HG03354 (cell line): ENCODE data around the gene OTOG.

Experiments used
- ATAC-seq: cut with Tn5 transposase; IDR thresholded peaks from one replicate; pipeline ENCODE4 v1.9.1; 2021; ENCODE audit warnings: mild to moderate bottlenecking; ENCODE audit not compliant: unreplicated experiment, poor library complexity, severe bottlenecking

The OTOG gene

DNA sequence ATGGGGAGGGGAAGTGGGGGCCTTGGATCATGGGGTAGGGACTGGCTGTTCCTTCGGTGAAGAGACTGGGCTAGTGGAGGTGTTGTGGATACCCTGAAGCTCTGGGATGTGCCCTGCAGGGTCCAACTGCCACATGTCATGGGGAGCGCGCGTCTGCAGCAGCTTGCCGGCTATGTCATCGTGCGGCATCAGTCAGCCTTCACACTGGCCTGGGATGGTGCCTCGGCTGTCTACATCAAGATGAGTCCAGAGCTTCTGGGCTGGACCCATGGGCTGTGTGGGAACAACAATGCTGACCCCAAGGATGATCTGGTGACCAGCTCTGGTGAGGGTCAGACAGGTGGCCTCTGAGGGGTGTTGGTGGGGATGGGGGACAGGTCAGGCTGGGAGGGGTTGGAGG is 9.9 kb downstream of the OTOG start:
- ATAC-seq, result no peak

DNA sequence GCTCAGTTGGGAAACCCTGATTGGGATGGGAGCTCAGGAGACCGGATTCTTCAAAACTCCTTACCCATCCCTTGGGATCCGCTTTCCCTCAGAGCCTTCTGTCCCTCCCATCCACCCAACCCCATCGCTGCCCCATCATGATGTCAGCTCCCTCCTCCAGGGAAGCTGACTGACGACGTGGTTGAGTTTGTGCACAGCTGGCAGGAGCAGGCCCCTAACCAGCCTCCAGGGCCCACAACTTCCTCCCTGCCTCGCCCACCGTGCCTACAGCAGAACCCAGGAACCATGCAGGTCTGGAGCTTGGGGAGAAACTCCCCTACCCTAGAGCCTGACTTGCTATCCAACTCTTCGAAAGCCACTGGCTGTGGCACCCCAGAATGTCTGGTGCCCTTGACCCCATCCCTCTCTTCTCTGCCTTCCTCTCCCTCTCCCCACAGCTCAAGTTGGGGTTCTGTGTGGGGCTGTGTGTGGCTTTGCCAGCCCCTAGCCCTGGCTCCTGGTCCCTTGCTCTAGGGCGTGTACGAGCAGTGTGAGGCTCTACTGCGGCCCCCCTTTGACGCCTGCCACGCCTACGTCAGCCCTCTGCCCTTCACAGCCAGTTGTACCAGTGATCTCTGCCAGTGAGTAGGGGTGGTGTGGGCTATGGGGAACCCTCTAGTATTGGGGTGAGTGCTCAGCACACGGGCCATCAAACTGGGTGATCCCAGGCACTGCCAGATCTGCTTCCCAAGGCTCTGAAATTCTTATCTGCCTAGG is 11.1 kb downstream of the OTOG start:
- ATAC-seq, result no peak

DNA sequence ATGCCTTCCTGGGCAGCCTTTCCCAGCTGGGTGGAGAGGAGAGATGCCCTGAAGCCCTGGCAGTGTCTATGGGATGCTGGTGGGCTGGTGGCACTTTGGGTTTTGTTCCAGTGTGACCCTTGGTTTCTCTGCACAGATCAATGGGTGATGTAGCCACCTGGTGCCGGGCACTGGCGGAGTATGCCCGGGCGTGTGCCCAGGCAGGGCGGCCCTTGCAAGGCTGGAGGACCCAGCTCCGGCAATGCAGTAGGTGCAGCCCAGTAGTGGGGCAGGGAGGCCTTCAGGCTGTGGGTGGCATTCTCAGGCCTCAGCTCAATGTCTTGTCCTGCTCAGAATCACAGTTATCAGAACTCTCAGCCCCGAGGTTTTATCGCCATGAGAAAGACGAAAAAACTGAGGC is 11.9 kb downstream of the OTOG start:
- no peak for ATAC-seq

DNA sequence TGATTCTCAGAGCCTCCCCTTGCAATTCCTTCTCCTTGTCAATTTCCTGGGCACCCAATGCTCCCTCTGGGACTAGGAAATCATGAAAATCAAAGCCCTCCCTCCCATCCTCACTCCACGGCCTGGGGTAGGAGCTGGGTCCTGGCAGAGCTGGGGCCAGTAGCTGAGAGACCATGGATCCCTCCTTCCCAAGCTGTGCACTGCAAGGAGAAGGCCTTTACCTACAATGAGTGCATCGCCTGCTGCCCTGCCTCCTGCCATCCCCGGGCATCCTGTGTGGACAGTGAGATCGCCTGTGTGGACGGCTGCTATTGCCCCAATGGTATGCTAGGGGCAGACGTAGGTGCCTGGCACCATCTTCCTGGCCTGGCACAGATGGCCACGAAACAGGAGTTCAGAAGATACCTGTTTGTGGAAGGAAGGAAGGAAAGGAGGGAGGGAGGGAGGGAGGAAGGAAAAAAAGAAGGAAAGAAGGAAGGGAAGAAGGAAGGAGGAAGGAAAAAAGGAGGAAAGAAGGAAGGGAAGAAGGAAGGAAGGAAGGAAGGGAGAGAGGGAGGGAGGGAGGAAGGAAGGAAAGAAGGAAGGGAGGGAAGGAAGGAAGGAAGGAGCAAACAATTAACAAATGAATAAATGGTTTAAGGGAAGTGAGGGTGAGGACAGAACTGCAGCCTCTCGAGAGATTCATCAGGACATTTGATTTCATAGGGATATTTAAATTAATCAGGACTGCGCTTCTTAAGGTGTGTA is 12.5 kb downstream of the OTOG start:
- no peak for ATAC-seq

DNA sequence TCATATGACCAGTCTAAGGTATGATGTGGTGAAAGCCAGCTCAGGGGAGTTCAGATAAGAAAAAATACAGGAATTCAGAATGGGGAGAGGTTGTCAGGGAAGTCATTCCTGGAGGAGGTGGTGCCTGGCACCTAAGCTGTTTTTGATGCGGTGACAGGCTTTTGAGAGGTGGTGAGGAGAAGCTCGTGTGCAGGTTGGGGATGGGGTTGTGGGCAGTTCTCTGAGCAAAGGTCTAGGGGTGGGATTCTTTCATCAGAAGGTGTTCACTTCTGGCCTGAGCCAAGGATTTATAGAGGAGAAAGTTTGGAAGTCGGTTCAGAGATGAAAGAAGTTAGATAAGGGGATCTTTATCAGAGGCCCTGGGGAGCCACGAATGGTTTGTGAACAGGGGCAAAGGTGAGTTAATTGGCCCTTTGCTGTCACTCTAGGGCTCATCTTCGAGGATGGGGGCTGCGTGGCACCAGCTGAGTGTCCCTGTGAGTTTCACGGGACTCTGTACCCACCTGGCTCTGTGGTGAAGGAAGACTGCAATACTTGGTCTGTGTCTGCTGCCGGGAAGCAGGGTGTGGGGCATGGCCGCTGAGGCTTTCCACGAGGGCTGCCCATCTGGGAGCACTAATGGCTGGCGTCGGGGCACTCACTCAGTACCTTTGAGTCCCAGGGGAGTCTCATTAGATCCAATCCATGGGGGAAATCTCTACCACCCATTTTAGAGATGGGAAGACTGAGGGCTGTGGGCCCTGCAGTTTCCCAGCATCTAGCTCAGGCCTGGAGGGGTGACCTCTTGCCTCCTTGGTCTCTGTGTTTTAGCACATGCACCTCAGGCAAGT is 13.4 kb downstream of the OTOG start:
- ATAC-seq, result no peak

DNA sequence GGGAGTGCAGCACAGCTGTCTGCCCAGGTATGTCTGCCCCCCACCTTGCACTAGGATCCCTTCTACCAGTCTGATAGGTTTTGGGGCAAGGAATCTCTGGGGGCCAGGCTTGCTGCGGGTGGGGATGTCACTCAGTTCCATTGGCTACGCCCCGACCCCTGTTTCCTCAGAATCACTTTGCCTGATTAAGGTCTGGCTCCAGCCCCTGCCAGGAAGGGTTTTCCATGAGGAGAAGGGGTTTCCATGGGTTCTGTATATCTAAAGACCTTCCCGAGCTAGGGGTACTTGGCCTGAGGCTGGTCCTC is 14.0 kb downstream of the OTOG start:
- ATAC-seq, result no peak

DNA sequence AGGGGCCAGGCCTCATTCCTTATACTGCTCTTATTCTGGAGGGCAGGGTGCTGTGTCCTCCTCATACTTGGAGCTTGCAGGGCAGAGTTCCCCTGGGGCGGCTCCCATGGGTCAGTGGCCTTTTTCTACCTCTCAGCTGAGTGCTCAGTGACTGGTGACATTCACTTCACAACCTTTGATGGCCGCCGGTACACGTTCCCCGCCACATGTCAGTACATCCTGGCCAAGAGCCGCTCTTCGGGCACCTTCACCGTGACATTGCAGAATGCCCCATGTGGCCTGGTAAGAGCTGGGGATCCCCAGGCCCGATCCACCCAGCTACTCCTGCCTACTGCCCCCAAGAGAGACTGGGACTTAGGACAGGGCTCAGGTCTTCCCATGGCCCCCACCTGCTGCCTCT is 14.5 kb downstream of the OTOG start:
- no peak for ATAC-seq

DNA sequence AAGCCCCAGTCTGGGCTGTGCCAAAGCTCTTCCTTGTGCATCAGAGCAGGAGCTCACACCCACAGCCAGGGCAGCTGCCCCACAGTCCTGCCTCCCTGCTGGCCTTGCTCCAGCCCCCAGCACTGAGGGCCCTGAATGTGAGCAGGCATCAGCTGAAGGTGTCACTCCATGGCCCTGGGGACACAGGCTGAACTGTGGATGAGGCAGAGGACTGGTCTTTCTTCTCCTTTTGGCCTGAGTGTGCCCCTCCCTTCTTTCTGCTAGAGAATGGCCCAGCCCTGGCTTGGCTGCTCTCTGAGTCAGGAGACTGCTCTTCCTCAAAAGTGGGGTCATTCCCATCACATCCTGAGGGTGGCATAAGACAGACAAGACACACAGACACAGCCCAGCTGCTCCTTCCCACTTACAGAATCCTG is 16.2 kb downstream of the OTOG start:
- no peak for ATAC-seq

DNA sequence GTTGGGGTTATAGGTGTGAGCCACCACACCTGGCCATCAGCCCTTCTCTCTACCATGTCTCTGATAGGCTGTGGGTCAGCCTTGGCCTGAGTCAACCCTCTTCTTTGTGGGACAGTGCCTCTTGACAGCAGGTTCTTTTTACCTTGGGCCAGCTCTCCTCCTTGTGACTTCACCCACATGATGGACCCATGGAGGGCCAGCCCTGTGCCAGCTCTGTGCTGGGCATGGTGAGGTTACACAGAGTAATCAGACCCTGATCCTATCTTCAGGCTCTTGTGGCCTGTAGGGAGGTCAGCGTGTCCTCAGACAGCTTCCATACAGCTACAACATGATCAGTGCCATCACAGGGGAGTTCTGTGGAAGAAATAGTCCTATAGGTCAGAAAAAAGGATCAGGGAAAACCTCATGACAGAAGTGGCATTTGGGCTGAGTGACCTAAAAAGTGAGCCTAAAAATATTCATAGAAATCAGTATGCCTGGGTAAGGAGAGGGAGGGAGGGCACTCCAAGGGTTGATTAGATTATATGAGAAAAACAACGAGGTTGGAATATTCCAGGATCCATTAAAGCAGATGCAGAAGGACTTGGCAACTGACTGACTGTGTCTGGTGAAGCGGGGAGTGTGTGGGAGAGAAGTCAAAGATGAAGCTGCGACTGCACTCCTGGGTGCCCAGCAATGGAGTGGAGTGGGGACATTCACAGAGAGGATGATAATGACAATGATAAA is 17.1 kb downstream of the OTOG start:
- ATAC-seq, result no peak

DNA sequence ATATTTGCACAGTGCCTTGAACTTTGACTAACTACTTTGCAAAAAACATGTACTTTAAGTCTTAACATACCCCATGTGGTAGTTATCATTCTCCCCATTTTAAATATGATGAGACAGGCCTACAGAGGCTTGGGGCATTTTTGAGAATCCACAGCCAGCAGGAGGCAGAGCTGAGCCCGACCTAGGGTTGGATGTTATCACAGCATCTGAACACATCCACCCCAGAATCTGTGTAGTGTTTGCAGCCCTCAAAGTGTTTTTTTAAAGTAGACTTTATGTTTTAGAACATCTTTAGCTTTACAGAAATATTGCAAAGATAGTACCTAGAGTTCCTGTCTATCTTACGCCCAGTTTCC is 17.6 kb downstream of the OTOG start:
- no peak for ATAC-seq

DNA sequence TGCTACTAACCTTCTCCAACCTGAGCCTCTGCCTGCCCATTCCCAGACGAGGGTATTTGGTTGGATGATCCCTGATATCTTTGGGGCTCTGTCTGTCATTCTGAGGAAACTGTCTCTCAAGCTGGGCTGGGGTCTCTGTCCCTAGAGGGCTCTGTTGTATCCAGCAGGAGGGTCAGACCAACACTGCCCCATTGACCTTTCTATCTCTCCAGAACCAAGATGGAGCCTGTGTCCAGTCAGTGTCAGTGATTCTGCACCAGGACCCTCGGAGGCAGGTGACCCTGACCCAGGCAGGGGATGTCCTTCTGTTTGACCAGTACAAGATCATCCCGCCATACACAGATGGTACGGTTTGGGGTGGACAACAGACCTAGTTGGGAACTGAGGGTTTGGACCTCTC is 21.9 kb downstream of the OTOG start:
- no peak for ATAC-seq

DNA sequence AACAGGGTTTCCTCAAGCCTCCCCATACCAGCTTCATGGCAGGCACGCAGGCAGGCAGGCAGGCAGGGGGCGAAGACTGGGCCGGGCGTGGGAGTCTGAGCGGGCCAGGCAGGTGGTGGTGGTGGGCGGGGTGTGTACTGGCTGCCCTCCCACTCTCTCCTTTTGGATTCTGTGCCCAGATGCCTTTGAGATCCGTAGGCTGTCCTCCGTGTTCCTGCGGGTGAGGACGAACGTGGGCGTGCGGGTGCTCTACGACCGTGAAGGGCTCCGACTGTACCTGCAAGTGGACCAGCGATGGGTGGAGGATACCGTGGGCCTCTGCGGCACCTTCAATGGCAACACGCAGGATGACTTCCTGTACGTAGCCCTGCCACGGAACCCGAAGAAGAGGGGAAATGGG is 23.0 kb downstream of the OTOG start:
- ATAC-seq, result no peak

DNA sequence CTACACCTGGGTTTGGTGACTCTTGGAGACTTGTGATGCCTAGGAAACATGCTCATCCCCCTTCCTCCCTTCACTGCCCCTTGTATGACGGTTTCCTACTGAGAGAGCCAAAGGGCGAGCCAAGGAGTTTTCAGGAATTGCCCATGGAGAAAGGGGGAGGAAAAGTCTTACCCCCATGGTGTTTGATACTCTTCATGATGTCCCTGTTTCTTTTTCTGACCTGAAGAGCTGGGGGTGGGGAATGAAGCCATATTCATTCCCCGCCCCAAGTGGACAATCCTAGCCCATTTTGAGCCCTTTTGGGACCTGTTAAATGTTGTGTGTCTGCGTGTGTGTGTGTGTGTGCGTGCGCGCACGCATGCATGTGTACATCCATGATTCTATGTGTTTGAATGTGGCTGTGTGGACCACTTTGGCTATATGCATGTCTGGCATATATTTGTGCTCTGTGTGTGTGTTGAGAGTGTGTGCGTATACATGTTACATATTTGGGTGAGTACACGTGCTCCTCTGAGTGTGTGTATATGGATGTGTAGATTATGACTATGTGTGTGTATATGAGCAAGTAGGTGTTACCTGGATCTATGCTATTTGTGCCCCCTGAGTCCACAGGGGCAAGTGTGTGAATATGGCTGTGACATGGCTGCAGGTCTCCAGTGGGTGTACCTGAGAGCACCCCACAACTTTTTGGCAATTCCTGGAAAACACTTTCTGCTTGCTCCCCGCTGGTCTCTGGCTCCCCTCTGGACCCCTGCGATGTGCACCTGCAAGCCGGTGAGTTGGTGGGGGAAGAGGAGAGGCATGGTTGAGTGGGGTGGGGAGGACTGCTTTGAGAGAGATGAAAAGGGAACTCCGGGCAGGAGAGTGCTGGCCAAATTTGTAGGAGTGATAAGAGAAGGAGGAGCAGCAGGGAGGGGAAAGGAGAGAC is 24.6 kb downstream of the OTOG start:
- no peak for ATAC-seq

DNA sequence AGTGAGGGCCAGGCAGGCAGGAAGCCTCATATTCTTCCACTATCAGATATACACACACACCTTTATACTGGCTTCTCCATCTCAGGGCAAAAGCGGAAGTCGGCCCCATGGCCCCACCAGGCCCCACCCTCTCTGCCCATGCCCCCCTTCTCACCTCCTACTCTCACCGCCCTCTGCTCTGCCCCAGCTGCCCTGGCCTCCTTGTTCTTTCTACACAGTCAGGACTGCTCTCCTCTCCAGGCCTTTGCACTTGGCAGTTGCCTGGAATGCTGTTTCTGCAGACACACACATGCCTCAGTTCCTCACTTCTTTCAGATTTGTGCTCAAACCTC is 25.3 kb downstream of the OTOG start:
- no peak for ATAC-seq

DNA sequence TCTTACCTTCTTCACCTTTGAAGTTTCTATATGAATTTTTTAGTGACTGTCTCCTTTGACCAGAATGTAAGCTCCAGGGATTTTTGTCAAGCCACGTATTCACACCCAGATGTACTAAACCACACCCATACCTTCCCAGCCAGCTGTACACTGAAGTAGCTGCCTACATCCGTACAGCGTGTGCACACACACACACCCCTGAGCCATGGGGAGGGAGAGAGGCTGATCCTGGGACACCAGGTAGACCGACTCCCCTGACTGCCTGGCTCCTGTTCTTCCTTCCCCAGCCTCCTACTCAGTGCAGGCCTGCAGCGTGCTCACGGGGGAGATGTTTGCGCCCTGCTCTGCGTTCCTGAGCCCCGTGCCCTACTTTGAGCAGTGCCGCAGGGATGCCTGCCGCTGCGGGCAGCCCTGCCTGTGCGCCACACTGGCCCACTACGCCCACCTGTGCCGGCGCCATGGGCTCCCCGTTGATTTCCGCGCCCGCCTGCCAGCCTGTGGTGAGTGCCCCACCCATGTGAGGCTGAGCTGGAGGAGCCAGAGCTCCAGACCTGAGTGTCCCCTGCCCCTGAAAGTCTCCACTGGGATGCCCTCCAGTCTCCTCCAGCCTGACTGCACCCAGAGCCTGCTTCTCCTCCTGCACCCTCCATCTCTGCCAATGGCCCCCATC is 25.9 kb downstream of the OTOG start:
- ATAC-seq, result no peak

DNA sequence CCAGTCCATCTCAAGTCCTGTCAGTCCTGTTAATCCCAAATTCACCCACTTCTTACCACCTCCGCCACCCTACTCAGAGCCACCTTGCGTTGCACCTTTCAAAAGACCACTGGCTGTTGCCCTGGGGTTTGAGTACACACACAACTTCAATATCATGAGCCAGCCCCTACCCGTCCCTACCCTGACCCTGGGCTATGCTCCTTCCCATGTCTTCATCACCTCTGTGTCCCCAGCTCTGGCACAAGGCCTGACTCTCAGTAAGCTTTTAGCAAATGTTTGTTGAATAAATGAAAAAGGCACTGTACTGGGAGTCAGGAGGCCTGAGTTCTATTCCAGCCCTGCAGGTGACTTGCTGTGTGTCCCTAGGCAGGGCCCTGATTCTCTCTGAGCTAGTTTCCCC is 26.5 kb downstream of the OTOG start:
- ATAC-seq, result no peak

DNA sequence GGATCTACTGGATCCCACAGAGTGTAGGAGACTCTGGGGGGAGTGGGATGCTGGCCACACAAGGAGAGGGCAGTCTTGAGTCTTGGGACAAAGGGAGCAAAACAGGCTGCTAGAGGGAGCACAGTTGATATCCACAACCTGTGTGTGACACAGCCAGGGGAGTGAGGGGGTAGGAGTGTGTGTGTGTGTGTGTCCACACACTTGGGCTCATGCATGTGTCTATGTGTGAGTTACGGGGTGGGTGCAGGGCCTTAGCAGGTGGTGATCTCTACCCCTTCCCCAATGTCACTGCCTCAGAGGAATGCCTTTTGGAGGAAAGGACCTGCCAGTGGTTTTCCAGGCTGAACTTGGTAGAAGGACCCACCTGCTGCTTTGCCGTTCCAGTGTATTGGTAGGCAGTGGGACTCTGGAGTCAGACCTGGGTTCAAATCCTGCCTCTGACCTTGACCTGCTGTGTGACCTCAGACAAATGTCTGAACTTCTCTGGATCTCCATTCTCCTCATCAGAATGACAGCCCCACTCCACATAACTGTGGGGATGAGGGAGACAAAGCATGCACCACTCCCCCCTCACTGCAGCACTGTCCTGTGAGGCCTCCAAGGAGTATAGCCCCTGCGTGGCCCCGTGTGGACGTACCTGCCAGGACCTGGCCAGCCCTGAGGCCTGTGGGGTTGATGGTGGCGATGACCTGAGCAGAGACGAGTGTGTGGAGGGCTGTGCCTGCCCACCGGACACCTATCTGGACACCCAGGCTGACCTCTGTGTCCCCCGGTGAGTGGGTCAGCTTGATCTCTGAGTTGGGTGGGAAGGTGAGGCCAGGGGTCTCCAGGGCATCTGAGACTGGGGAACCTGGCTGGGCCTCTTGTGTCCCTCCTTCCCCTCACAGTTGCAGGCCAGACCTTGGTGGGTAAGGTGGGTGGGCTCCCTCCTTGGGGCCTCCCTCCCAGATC is 27.4 kb downstream of the OTOG start:
- no peak for ATAC-seq
